GM10266 (cell line): Measurements from ENCODE around the gene DMRTC2.

Experiments used
- DNase-seq: peaks from one replicate; pipeline ENCODE4 v3.0.0; 2012; ENCODE audit errors: extremely low spot score
- TF ChIP-seq, protein P1 (sequence below): IDR thresholded peaks from 2 replicates; pipeline ENCODE4 v1.5.1; 2012; ENCODE audit warnings: mild to moderate bottlenecking, low read depth; ENCODE audit not compliant: control insufficient read depth, insufficient read depth; ENCODE audit errors: missing control alignments

DMRTC2 gene

GRCh38 chr19:41861846-41862245, 17.0 kb downstream of the DMRTC2 start:
- TF ChIP-seq, protein P1, sequence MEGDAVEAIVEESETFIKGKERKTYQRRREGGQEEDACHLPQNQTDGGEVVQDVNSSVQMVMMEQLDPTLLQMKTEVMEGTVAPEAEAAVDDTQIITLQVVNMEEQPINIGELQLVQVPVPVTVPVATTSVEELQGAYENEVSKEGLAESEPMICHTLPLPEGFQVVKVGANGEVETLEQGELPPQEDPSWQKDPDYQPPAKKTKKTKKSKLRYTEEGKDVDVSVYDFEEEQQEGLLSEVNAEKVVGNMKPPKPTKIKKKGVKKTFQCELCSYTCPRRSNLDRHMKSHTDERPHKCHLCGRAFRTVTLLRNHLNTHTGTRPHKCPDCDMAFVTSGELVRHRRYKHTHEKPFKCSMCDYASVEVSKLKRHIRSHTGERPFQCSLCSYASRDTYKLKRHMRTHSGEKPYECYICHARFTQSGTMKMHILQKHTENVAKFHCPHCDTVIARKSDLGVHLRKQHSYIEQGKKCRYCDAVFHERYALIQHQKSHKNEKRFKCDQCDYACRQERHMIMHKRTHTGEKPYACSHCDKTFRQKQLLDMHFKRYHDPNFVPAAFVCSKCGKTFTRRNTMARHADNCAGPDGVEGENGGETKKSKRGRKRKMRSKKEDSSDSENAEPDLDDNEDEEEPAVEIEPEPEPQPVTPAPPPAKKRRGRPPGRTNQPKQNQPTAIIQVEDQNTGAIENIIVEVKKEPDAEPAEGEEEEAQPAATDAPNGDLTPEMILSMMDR: no peak
- DNase-seq: no peak

DNA sequence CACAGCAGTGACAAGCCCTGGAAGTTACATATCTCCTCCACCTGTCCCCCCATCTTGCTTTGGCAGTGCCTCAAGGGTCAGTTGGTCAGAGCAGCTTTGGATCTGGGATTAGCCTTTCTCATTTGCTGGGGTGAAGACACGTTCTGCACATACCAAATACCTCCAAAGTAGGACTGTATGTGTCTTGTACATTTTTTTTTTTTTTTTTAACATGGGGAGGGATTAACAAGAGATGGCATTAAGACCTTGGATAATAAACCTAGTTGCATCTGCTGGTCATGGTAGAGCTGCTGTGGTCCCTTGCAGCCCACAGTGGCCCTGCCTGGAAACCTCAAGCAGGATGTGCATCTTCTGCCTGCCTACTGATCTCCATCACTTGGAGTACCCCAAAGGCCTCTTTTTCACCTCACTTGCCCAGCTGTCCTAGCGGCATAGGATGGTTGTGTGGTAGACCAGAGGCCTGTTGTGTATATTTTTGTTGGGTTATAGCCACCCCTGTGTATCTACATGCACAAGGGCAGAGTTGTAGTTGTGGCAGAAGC, 17.7 kb downstream of the DMRTC2 start:
- TF ChIP-seq, protein P1: no peak

DNA sequence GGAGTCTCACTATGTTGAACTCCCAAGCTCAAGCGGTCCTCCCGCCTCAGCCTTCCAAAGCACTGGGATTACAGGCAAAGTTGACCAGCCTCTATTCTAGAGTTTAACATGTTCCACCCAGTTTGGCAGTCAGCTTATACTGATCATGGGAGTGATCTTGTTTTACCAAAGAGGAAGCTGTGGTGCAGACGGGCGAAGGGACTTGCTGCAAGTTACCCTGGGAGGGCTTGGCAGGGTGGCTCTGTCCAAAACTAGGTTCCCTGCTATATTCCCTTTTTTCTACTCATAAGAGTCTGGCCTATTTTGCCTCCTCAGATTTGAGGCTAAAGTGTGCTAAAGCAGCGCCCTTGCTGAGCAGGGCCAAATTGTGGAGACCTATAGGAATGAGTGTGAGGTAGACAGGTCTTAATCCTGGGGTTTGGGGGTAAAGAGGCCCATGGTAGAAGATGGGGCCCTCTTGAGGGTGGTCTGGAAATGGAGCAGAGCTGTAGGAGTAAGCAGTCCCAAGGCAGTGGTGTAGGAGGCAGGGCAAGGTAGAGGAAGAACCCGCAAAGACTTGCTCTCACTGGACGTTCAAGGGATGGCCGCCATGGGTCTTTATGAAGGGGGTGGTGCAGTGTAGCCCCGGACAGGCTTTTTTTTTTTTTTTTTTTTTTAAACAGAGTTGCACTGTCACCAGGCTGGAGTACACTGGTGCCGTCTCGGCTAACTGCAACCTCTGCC, 18.5 kb downstream of the DMRTC2 start:
- TF ChIP-seq, protein P1: no peak
- no peak for DNase-seq

More for the DNA sequence above, 17.7 kb downstream of the DMRTC2 start:
- no peak for DNase-seq

DNA sequence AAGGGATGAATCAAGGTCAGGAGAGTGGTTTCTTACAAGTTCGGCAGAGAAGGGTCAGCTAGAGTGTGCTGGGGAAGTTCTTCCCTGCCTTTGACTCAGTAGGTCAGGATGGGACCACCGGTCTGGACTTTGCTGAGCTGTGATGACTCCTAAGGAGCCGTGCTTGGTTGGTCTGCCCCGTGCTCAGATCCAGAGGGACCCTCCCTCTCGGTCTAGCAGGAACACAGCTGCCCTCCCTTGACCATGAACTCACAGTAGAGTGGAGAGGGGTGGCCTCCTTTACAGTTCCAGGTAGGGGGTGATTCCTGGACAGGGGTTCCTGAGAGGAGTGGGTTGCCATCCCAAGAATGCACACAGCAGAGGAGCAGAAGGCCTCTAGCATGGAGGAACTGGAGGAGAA, 19.5 kb downstream of the DMRTC2 start:
- TF ChIP-seq, protein P1: no peak
- DNase-seq: no peak

GRCh38 chr19:41866284-41866683, 21.4 kb downstream of the DMRTC2 start:
- TF ChIP-seq, protein P1: no peak
- DNase-seq: no peak

GRCh38 chr19:41868120-41868988, 23.5 kb downstream of the DMRTC2 start:
- no peak for DNase-seq
- TF ChIP-seq, protein P1: no peak
